Fibroblast of skin of right quadriceps (primary cell): ENCODE results near the gene SHB.

Source experiments
- DNase-seq: peaks from one replicate; pipeline ENCODE4 v3.0.0-alpha.2; 2013

Gene SHB

DNA sequence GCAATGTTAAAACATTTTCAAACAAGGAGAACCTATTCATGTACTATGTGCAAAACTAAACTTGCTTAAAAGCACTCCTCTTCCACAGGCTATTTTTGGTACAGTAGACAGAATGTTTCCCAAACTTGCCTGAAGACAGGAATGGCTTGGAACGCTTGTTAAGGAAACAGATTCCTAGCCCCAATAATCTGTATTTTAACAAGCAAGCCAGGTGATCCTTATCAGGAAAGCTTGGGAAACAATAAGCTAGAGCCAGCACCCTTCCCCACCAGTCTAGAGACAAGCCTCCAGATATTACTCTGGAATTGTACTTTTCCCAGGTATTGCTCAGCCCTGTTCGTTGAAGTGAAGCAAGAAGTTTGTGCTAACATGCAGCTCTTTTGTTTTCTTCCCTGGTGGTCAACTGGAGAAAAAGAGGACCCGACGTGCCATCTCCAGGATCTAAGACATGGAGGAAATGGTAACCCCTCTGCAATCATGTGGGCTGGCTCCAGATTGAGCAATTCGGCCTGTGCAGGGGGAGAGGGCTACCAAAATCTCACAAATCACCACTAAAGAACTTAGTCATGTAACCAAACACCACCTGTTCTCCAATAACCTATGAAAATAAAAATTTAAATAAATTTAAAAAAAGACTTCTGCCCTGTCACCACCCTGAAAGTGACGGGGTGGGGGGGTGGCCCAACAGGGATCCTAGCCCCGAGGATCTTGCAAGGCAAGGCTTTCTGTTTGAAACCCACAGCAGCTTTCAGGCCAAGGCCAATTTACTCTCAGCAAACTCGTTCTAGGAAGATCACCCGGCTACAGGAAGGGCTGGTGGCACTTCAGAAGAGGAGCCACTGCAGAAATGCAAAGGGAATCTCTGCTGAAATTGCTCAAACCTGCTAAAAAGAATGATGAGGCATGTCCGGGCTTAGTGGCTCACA, 48.6 kb downstream of the SHB start:
- no peak for DNase-seq

GRCh38 chr9:38019731-38020130, 49.3 kb downstream of the SHB start:
- no peak for DNase-seq

GRCh38 chr9:38018958-38019602, 49.9 kb downstream of the SHB start:
- peak; percentile 79 for DNase-seq

DNA sequence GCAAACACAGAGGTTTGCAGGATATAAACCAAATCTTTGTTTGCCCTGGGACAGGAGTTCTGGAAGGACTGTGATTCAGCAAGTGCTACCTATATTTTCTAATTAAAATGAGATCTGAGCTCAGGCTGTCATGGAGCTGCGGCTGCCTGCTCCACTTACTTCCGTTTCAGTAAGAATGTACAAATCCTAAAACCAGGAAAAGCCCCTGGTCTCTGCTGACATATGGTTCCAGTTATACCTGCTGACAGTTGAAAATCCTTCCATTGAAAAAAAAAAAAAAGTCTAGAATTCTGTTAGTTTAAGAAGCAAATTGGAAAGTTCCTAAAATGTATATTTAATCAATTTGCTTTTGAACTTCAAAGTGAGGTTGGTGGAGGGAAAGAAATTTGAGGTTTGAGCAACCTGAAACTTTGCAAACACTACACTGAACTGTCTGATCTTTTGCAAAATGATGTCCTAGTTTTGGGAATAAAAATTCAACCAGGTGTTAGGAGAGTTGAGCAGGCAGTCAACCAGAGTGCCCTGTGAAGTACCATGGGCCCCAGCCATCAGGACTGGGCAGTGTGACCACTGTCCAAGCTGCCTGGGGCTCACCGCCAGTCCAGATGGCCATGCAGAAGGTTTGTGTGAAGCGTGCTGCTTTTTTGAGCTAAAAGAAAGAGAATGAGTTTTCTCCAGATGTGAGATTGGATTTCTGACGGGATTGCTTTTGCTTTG, 50.6 kb downstream of the SHB start:
- peak; percentile 69 for DNase-seq

GRCh38 chr9:38017885-38018186, 51.2 kb downstream of the SHB start:
- no peak for DNase-seq

DNA sequence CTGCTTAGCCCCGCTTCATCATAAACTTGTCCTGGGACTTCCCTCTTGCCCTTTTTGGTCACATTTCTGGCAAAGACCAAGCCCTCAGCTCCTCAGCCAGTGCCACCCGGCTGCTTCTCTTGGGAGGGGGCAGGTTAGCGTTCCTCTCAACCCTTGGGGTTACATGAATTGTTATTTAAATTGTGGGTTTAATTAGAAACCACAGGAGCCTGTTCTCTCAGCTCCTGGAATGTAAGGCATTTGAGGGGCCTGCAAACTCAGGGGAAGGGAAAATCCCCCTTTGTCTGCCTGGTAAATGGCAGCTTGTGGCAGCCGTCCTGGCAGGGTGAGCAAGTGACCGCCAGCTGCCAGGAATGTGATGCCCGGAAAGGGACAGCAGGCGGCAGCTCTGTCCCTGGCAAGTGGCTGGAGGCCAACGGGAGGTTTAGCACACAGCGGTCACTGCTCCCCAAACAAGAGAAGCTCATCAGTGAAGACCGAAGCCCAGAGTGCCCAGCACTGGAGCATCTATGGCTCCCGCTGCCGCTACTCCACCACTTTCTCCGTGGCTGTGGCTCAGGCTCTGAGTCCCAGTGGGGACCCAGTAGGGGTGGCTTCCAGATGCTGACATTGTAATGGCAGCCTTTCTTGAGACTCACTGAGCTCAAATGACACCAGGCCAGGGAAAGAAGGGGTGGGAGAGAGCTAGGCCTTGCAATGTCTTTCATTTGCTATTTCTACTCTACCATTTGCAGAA, 51.7 kb downstream of the SHB start:
- DNase-seq = peak; percentile 85

DNA sequence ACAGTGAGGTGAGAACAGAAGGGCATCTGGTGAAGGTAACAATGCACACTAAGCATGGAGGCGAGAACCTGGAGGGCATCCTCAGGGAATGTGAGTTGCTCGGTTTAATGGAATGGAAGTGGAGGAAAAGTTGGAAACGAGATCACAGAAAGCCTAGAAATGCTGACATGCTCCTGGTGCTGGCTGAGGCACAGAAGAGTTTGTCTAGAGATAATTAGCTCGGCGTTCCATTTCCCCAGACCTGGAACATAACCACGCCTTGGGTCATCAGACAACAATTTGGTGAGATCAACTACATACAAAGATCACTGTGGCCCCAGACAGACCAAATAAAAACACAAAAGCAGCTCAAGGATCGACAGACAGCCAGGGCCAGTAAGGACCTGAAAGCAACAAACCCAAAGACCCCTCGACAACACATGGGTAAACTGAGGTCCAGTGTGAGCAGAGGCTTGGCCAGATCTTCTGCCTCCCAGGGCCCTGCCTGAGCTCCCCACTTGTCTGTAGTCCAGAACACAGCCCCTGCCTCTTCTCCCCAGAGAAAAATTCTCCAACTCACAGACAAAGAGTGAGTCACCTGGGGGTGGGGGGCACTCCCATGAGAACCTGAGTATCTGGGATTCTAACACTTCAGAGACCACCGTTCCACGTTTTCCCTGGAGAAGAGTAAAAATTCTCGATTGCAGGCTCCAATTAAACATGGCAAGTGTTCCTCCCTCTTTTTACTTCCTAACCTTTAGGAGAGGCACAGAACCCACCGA, 52.5 kb downstream of the SHB start:
- peak; percentile 74 for DNase-seq

- DNase-seq = no peak
Measured at GRCh38 chr9:38015906-38016305, 53.1 kb downstream of the SHB start.

GRCh38 chr9:38015266-38015665, 53.8 kb downstream of the SHB start:
- peak; percentile 47 for DNase-seq

DNA sequence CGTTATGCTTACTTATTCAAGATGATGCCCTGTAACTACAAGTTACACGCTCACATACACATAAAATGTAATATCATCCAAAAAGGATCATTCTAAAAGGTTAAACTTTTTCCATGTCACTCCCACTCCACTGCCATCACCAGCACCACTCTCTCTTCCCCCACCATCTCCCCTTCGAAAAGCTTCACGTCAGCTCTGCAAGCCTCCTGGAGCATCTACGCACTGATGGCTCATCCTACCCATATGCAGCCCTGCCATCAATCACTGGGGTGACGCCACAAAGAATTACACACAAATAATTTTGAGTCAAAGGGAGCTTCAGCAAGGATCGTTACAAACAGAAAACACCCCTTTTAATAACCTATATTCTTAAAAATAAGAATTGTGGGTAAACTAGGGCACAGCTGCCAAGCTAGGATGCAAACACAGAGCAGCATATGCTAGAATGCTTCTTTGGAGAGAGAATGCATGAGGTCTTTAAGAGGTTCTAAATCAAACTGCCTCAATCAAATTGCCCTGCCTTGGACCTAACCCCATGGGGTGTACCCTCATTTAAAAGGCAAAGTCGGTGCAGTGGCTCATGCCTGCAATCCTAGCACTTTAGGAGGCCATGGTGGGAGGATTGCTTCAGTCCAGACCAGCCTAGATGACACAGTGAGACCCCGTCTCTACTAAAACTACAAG, 56.1 kb downstream of the SHB start:
- DNase-seq = no peak

DNA sequence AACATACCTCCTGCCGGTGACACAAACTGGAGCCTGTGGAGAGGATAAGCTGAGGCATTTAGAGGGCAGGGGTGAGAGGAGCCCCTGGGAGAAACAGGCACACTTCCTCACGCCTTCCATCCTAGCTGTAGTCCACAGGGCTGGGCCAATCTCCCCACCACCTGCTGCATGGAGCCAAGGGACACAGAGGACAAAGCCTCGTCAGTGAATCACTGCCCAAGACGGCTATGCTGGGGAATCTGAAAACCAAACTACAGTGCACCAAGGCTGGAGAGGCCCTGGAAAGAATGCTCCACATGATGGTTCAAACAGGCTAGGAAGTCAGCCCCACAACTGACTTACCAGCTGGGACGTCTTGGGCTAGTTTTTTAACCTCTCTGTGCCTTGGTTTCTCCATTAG, 57.0 kb downstream of the SHB start:
- no peak for DNase-seq

- no peak for DNase-seq
Measured at GRCh38 chr9:38010918-38011704, 57.9 kb downstream of the SHB start.

- DNase-seq = no peak
Measured at GRCh38 chr9:38009990-38010389, 59.0 kb downstream of the SHB start.

DNA sequence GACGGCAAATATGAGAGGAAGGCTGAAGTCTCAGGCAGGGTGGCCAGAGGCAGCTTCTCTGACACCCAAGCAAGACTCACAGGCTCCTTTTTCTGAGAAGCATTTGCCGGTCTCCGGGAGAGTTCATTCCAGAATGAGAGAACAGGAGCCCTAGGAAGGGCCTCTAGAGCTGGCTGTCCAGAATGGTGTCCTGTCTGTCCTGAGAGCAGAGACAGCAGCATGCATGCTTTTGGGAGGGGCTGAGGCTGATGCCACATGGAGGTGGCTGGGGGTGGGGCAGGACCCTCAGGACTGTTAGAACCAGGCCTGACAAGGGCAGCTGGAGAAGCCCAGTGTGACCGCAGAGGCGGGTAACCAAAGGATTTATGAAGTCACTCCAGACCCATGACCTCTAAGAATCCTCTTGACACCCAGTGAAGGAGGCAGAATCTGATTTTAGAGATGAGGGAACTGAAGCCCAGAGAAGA, 60.0 kb downstream of the SHB start:
- no peak for DNase-seq

DNA sequence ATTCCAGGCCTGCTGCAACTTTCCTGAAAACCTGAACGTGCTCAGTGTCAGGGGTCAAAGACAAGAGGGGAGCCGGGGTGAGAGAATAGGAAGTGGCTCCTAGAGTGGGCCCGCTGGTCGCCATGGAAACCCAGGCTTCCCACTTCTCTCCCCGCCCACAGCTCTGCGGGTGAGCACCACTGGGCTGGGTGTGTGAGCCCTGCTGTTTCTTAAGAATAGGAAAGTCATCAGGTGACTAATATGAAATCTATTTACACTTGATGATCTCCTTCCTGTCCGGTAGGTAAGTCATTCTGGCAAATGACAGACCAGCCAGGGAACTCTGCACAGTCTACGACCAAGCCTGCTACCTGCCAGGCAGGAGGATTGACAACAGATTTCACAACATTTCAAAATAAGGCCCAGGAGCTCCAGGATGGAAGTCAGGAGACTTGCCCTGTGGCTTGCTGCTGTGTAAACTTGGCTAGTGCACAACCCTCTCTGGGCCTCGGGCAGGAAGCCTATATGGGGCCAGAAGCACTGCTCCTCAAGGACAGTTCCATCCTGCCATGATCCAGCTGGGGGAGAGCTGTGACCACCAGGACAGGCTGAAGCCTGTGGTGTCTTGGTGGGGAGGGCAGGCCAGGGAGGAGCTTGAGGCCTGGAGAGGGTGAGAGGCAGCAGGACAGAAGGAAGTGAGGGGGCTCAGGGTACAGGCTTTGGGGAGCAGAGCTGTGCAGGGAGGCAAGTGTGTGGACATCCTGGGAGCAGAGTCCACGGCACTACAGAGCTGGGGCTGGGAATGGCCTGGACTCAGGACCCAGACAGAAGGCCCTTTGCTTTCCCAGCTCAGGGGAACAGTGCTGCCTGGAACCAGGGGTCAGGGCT, 60.6 kb downstream of the SHB start:
- DNase-seq = peak; percentile 90

- no peak for DNase-seq
Measured at GRCh38 chr9:38007016-38007415, 62.0 kb downstream of the SHB start.

DNA sequence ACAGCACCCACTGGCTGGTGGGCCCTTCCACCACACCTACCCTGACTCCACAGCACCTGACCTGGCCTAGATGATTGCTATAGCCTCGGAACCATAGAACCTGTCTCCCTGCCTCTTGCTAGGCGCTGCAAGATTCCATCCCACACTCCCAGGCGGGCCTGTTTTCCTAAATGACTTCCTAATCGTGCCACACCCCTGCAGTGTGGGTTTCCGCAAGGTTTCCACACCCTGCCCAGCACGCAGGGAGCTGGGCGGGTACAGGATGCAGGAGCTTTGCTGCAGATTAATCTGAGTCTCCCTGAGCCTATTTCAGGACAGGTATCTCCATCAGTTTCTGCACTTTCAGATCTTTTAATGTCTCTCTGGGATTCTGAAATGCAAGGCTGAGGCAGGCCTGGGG, 62.9 kb downstream of the SHB start:
- DNase-seq = no peak

DNA sequence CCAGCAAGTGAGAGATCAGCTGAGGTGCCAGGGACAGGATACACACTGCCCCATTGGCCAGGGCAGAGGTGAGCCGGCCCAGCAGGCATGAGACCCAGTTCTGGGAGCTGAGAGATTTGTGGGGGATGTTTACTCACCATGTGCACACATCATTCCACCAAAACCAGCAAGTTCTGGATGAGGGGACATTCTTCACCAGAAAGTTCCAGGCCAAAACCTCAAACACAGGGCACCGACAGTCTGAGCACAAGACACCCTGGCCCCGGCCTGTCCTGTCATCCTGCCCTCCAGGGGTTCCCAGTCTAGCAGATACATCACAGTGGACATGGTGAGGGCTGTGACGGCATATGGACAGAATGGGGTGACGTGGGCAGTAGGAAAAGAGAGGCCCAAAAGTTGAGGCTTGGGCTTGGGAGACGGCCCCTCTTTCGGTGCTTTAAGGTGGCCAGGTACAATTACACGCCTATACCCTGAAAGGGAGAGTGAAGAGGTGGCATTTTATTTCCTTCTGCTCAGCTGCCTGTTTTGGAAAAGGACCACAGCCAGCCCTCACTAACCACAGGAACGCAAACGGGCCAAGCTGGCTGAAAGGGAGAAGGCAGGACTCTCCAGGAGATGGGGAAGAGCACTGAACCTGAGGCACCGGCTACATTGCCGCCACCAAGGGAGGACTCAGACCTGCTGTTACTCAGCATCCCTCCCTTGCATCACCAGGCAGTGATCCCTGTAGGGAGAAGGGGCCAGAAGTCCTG, 64.0 kb downstream of the SHB start:
- DNase-seq = no peak
